ENCODE measurements around the gene NEXMIF. TPM values are rescaled to one million over a fixed set of nuclear protein-coding genes. Genes with fewer than 3 reads are reported as not detected.
"Not testable (repeated sequence)": the region's sequence is repeated elsewhere in the genome, so short reads cannot be mapped to it uniquely, and the experiment has no call there.

The NEXMIF gene
- total RNA-seq, 1 experiment from 2014 or later, result not detected

DNA sequence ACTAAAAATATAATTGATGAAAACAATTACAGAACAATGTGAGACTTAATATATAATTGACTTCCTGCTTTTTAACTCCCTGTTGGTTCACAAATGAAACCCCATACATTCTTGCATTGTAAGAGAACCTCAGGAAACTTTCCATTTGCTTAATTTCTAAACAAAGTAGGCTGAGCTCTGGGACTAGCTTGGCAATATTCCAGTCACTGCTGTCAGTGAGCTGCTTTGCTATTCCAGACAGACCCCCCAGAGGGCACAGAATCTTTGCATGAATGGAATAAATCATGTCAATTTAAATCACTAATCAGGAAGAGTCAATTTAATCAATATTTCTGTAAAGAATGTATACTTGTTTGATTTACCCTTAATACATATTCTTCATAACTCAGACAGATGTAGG lies 110.6 kb downstream of the NEXMIF start:
- in situ Hi-C loops (cut with HindIII; ENCODE audit: low pct_unique_long_range_greater_than_20kb, low sequenced_read_pairs), result no loop called here

GRCh38 chrX:74804574-74804973 lies 120.7 kb downstream of the NEXMIF start:
- in situ Hi-C loops (cut with HindIII; ENCODE audit: low pct_unique_long_range_greater_than_20kb, low sequenced_read_pairs), result no loop called here
- DNase-seq (ENCODE audit: low read depth), result no peak

More for the DNA sequence above, 110.6 kb downstream of the NEXMIF start:
- no peak for DNase-seq (ENCODE audit: low read depth)

DNA sequence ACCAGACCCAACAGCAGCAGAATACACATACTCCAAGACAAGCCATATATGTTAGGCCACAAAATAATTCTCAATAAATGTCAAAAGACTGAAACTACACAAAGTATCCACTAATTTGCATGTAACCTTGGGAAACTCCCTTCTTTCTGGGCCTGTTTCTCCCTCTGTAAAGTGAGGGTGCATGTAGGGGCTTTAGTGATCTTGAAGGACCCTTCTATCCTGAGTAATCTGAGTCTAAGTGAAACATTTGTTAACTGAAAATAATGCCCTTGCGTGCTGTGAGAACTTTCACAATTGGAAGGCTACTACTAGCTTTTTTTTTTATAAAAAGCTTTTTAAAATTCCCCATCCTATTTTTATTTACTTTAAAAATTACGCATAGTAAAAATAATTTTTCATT lies 125.2 kb downstream of the NEXMIF start:
- DNase-seq (ENCODE audit: low read depth), result no peak
- in situ Hi-C loops (cut with HindIII; ENCODE audit: low pct_unique_long_range_greater_than_20kb, low sequenced_read_pairs), result no loop called here

DNA sequence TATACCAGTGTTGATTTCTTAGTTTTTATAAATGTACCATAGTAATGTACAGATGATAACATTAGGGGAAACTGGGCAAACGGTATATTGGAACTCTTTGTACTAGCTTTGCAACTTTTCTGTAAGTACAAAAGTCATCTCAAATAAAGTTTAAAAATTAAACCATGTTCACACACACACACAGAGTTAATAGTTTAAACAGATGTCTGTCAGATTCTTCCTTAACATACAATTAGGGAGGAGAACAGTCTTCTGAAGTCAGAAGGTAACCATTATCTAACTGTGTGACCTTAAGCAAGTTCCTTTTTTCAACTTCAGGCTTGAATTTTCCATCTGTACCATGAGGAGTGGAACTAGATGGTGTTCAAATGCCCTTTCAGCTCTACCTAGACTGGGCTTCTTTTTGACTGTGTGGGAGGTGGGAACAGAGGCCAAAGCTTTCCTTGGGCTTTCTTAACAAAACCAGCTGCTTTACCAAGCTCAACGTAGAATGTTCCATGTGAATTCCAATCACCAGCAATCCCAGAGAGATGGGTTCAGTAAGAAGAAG lies 127.8 kb downstream of the NEXMIF start:
- in situ Hi-C loops (cut with HindIII; ENCODE audit: low pct_unique_long_range_greater_than_20kb, low sequenced_read_pairs), result no loop called here
- no peak for DNase-seq (ENCODE audit: low read depth)

DNA sequence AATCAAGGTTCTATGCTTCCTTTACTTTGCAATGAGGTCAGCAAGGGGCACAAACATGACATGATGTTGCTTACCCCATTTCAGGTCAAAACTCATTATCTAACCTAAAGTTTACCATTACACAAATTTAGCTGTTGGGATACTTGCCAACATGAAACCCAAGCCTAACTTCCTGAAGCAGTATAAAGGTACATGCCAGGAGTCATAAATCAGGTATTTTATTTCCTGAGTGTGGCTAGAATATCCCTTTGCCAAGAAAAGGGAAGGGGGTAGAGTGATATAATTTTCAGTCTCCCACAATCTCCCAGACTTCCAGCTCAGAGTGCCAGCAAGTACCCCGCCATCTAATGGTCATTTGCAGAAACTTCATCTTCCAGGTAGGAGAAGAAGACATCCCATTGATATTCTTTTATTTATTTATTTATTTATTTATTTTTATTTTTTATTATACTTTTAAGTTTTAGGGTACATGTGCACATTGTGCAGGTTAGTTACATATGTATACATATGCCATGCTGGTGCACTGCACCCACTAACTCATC lies 136.6 kb downstream of the NEXMIF start:
- in situ Hi-C loops (cut with HindIII; ENCODE audit: low pct_unique_long_range_greater_than_20kb, low sequenced_read_pairs), result no loop called here
- no peak for DNase-seq (ENCODE audit: low read depth)

DNA sequence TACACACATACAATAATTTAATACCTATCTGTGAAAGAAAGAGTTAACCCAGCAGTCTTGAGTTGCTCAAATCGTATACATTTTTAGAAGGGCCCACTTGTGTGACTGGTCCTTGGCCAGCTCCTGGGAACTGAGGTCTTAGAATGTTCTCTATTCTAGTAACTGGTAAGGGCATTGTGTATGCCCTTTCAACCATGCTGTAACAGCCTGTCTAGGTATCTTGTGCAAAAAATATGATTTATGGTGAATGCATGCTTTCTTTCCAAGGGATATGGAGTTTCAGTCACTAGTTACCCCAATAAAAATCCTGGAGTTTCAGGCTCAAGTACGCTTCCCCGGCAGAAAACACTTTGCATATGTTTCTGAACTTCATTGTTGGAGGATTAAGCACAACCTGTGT lies 140.6 kb downstream of the NEXMIF start:
- in situ Hi-C loops (cut with HindIII; ENCODE audit: low pct_unique_long_range_greater_than_20kb, low sequenced_read_pairs), result no loop called here
- DNase-seq (ENCODE audit: low read depth), result no peak

- in situ Hi-C loops (cut with HindIII; ENCODE audit: low pct_unique_long_range_greater_than_20kb, low sequenced_read_pairs), result no loop called here
- no peak for DNase-seq (ENCODE audit: low read depth)
Measured at GRCh38 chrX:74781507-74782034, 143.7 kb downstream of the NEXMIF start.

- no peak for DNase-seq (ENCODE audit: low read depth)
- in situ Hi-C loops (cut with HindIII; ENCODE audit: low pct_unique_long_range_greater_than_20kb, low sequenced_read_pairs), result no loop called here
Measured at GRCh38 chrX:74779175-74779574, 146.1 kb downstream of the NEXMIF start.

GRCh38 chrX:74774988-74775387 lies 150.3 kb downstream of the NEXMIF start:
- in situ Hi-C loops (cut with HindIII; ENCODE audit: low pct_unique_long_range_greater_than_20kb, low sequenced_read_pairs), result no loop called here
- no peak for DNase-seq (ENCODE audit: low read depth)

- in situ Hi-C loops (cut with HindIII; ENCODE audit: low pct_unique_long_range_greater_than_20kb, low sequenced_read_pairs), result no loop called here
- no peak for DNase-seq (ENCODE audit: low read depth)
Measured at GRCh38 chrX:74736450-74736849, 188.8 kb downstream of the NEXMIF start.

DNA sequence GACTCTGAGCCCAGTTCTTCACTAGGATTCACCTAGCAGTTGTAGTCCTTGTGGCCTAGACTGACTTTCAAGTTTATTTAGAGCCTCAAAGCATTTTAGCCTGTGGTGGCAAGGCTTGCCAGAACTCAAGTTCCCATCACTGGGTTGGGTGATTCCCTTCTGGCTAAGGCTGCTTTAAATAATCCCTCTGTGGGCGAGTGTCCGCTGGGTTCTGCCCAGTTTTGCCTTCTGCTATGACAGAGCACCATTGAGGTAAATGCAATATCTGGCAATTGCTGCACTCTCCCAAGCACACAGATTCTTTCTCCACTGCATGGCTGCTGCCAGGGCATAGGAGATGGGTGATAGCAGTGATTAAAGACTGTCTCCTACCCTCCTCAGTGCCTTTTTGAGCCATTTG lies 220.0 kb downstream of the NEXMIF start:
- in situ Hi-C loops (cut with HindIII; ENCODE audit: low pct_unique_long_range_greater_than_20kb, low sequenced_read_pairs), result no loop called here
- DNase-seq (ENCODE audit: low read depth), result no peak

DNA sequence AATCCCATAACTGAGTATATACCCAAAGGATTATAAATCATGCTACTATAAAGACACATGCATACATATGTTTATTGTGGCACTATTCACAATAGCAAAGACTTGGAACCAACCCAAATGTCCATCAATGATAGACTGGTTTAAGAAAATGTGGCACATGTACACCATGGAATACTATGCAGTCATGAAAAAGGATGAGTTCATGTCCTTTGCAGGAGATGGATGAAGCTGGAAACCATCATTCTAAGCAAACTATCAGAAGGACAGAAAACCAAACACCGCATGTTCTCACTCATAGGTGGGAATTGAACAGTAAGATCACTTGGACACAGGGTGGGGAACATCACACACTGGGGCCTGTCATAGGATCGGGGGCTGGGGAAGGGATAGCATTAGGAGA lies 223.9 kb downstream of the NEXMIF start:
- in situ Hi-C loops (cut with HindIII; ENCODE audit: low pct_unique_long_range_greater_than_20kb, low sequenced_read_pairs); DNase-seq (ENCODE audit: low read depth): not testable (repeated sequence)

DNA sequence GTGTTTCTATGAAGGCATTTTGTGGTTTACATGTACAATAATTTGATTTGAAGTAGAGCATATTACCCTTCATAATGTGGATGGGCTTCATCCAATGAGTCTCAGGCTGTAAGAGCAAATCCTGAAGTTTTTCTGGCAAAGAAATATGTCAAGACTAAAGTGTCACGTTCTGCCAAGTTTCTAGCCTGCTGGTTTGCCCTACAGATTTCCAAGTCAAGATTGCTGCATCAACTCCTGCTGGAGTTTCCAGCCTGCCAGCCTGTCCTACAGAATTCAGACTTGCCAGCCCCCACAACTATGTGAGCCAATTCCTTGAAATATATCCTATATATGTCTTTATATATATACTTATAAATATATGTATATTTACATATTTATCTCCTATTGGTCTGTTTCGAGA lies 240.8 kb downstream of the NEXMIF start:
- DNase-seq (ENCODE audit: low read depth), result no peak
- in situ Hi-C loops (cut with HindIII; ENCODE audit: low pct_unique_long_range_greater_than_20kb, low sequenced_read_pairs), result no loop called here

Other genes starting within 250 kb of the NEXMIF start
- 6.8 and 23.8 TPM in 2 replicates for gene ABCB7, start 230.8 kb upstream of the NEXMIF start, total RNA-seq (2014; rRNA removed; shearing (Covaris generic); ENCODE audit: low replicate concordance)